Measurements from ENCODE around the gene FTO.

The FTO gene

DNA sequence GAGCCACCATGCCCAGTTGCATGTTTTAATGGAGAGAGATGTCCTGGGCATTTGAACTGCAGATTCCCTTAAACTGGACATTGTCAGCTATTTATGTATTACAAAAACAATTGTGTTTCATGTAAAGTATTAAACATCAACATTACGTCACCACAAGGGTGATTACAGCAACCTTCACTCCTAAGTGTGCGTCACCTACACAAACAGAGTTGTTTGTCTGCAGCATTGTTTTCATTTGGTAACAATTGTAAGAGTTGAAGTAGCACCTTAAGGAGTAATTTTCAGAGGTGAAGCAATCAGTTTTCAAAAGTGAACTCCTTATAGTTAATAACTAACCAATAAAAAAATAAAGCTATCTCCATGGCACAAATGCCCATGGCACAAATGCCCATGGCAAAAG lies 311.2 kb downstream of the FTO start:
- no peak for DNase-seq (ENCODE audit: low spot score)

DNA sequence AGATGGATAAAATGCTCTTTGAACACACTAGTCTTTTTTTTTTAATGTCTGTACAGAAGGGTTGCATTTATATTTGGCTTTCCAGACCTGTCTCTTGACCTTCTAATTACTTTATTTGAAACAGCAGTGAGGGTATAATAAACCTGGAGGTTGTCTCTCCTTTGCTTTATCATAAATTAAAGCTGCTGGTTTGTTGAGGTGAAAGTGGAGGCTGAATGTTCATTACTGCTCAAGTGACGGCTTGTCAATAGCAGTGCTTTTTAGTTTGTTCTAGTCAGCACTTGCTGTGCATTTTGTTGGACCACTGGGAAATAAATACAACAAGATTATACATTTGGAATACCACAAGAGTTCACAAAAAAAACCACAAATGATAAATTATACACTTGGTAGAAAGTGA lies 318.4 kb downstream of the FTO start:
- no peak for DNase-seq (ENCODE audit: low spot score)

DNA sequence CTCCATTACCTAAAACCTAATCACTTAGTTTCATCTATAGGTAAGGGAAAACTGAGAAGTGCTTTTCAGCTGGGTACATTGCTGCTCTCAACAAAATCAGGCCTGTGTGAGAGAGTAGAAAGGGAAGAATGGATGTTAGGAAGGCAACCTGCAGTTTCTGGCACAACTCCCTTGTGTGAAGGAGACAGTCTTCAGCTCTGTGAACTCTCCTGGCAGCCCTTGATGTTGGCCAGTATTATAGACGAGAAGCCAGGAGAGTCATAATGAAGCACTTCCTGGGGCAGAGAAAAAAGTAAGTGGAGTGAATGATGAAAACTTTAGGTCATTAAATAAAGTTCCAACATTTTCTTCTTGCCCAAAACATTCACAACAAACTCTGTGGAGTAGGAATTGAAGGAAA lies 322.5 kb downstream of the FTO start:
- DNase-seq (ENCODE audit: low spot score), result no peak

DNA sequence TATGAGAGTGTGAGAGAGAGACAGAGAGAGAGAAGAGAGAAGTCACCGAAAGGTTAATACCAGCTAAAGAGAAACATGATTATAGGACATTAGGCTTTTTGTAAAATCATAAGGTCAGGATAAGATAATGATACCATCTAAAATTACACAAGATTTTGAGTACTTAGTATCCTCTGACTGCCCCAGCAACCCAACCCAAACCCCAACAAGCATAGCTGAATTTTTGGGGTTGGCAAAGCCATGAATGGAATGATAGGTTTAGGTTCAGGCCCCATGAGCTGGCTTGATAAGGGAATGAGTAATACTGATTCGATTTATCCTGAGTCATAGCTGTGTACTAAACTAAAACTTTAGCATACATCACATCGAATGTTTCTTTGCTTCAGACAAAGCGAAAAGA lies 323.1 kb downstream of the FTO start:
- no peak for DNase-seq (ENCODE audit: low spot score)

DNA sequence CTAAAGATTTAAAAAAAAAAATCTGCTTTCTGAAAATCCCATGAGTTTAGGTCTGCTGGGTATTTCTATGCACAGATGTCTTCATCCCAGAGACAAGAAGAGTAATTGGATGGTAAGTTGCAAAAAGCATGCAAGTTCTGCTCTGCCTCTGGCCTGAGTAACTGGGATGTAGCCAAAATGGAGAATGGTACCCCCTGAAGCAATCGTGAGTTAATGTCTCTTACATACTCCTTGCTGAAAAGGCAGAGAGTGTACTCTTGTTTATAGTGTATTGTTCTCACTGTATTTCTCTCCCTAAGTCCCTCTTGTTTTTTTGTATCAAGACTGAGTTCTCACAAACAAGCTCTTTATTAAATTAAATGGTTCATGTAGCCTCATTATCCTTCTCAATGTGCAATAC lies 323.6 kb downstream of the FTO start:
- DNase-seq (ENCODE audit: low spot score), result no peak

DNA sequence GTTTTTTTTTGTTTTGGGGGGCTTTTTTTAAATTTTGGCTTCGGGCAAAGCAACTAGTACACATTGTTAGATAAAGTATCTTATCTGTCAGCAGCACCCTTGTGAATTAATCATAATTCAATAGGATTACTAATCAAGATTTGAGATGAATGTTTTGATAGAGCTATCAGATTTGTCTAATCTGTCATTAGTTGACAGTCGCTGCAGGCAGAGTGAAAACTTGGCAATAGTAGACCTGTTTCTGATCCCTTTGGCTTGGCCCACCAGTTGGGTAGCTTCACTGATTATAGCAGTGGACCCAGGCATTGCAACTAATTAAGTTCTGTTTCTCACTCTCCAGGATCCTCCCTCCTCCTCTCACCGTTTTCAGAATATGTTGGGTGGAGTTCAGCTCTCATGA lies 324.0 kb downstream of the FTO start:
- DNase-seq (ENCODE audit: low spot score), result no peak

DNA sequence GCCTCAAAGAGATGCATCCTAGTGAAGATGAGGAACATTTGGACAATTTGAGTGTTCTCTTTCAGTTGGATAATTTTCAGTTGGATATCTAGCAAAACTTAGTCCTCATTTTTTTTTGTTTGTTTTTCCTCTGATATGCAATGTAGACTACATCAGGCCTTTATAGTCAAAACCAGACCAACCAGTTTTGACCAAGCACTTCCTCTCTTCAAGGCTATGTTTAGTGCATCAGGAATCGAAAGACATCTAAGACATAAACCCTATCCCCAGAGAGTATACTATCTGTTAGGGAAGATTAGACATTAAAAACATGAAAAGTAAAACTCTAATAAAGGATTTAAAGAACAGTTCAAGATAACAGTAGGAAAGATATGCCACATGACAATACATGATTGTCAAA lies 326.5 kb downstream of the FTO start:
- no peak for DNase-seq (ENCODE audit: low spot score)

DNA sequence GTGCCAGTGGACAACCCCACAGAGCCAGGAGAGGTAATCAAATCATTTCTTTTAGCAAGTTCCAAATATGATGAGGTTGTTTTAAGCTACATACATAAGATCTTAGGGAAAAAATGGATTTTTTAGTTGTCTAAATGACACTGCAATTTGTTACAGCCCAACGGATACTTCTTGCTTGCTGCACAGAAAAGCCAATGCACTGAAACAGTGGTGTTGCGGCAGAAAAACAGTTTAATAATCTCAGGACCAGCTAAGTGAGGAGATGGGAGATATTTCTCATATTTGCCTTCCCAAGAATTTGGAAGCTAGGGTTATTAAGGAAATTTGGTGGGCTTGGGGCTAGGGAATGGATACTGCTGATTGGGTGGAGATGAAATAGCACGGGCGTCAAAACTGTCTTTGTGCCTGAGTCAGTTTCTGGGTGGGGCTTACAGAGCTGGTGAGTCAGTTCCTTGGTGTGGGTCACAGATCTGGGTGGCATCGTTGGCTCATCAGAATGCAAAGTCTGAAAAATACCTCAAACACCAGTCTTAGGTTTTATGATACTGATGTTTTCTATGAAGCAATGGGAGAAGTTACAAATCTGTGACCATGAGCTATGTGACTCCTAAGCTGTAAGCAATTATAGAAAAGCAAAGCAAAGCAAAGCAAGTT lies 327.3 kb downstream of the FTO start:
- DNase-seq (ENCODE audit: low spot score), result no peak

DNA sequence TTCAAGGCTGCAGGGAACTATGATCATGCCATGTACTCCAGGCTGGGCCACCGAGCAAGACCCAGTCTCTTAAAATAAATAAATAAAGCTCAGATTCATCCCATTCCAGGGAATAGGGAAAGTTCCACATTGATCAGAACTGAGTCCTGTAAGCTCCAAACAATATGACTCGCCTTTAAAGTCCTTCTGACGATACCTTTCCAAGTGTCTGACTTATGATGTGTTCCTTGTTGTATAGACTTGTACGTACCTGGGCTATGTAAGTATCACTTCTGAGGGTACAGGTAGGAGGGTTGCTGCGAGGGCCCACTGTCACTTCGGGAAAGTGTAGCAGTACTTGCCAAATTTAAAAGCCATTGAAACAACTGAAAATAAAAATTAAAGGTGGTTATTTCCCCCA lies 329.8 kb downstream of the FTO start:
- no peak for DNase-seq (ENCODE audit: low spot score)

DNA sequence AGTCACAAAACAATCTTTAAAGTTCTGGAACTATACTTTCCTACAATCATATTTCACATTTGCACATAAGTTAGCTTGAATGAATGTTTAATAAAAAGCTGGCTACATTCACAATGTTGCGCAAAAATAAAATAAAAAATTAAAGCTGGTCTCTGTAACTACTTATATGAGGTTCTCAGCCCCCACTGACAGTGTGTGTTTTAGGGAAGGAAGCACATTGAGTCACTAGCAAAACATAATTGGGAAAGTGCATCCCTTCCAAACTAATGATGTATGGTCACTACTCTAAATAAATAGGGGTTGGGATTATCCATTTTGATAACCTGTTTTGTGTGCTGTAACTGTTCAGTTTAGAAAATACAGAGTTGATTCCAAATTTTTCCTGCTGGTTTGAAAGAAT lies 330.7 kb downstream of the FTO start:
- no peak for DNase-seq (ENCODE audit: low spot score)

DNA sequence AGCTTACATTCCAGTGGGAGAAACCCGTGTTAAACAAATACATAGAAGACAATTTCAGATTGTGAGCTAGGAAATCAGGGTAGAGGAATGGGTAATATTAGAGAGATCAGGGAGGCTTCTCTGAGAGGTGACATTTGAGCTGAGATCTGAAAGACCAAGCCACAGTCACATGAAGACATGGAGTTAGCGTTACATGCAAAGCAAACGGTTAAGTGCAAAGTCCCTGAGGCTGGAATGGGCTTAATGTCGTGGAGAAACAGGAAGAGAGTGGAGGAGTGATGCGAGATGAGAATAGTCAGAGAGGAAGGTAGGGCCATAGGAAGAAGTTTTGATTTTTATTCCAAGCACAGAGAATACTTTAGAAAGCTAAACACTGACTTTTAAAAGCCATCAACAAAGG lies 336.5 kb downstream of the FTO start:
- DNase-seq (ENCODE audit: low spot score), result no peak

DNA sequence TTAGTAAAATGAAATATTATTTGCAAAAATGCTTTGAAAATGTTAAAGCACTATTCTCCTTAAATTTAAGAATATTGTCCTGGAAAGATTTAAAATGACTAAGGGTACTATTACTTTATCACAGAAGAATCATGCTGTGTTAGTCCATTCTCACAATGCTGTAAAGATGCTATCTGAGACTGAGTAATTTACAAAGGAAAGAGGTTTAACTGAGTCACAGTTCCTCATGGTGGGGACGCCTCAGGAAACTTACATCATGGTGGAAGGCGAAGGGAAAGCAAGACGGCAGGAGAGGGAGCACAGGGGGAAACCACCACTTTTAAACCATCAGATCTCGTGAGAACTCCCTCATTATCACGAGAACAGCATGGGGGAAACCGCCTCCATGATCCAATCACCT lies 337.0 kb downstream of the FTO start:
- no peak for DNase-seq (ENCODE audit: low spot score)

DNA sequence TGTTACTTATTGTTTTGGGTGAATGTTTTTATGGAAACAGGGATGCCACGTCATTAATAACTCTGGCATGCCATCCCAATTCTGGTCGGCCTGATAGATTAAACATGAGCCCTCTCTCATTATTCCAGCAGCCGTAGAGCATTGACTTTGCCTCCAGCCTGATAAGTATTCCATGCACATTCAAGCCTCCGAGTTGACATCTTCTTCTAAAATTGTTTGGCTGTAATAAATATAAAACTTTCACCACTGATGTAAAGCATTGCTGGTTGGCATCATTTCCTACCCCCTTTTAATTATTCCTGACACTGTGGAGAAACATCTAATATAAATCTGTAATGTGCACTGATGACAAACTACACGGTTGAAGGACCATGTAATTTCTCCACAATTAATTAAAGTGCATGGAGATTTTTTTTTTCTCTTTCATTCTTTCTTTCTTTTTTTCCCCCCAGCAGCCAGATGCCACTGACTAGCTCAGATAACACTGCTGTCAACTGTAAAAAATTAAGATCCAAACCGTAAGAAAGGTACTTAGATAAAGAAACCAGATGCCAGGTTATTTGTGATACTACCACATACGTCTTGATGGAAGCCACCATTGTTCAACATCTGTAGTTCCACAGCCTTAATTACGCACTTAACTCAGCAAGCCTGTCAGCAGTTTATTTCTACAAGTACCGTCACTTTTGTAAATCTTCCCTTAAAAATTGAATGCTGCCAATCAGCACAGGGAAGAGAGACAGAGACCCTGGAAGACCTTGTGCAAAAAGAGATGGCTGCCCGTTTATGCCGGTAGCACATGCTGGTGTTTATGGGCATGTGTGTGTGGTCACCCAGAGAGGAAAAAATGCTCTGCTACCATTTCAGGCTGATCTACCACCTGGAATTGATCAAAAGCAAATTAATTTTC lies 344.9 kb downstream of the FTO start:
- DNase-seq (ENCODE audit: low spot score), result no peak

DNA sequence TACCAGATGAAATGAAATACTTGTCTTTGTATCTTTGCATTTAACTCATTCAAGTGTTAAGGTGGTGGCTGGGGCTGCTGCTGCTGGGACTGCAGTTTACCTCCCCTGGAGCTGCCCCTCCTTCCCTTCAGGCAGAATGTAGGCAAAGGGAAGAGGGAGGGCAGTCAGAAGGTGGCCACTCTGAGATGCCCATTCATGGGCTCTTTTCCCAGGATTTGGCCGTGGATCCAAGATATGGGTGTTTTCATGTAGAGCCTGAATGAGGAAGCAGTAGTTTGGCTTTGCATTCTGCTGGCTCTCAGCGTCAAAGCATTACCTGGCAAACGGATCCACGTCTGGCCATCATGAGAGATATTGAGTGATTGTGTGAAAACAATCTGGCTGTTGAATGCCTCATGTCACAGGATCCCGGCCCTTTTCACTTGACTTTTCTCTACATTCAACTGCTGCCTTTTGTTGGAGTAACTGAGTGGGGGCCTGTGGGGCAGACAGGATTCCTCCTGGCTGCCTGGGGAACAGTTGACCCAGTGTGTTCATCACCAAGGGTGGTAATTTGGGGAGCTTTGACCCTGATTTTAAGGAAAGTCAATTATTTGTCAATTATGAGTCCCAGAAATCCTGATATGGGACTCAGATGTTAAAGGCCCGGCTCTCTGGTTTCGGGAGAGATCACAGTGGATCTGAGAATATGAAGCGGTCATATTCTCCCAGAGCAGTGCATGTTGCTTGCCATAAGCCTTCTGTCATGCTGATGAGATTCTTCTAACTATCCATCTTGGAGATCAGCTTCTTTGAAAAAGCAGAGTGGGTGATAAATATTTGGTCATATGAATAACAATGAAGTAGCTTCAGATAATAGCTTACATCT lies 345.9 kb downstream of the FTO start:
- DNase-seq (ENCODE audit: low spot score), result no peak

DNA sequence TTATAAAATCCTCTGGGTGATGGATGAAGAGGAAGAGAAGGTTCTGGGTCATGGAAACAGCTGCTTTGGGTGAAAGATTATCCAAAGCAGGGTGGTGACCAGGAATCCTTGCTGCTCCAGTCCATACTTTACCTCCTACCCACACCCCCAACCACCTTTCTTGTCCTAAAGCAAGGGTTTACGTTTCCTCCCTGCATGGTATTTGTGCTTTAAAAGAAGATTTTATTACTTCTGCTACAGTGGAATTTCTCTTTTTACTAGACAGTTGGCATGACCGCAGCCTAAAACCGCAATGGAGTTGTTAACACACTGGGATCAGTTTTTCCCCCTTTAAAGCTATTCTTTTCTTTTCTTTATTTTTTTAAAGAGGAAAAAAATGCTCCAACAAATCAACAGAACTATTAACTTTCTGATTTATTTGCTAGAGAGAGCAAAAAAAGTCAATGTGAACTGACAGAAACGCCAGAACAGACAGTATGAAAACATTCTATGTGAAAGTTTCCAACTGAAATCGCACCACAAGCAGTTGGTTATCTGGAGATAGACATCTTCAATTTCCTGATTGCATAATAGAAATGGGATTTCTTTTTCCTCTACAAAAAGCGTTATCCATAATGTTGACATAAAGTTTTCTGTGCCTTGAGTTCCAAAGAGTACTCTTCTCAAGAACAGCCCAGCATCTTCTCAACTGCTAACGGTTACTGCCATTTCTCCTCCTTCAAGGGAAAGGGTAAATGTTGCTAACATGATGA lies 346.7 kb downstream of the FTO start:
- no peak for DNase-seq (ENCODE audit: low spot score)

DNA sequence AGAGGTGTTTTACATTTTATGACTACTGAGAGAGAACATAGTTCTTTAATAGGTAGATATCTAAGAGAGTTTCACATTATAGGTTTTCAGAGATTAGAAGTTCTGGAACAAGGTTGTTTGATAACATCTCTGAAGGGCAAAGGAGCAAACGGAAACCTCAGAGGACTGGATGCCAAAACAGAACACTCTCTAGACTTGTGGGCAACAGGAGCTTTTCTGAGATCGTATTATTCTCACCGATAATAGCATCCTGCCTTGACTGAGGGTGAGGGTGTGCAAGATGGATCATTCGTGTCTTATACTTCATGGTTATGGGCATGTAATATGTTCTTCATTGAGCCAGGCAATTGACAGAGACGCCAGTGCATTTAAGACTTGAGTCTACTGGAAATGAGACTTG lies 347.9 kb downstream of the FTO start:
- no peak for DNase-seq (ENCODE audit: low spot score)

DNA sequence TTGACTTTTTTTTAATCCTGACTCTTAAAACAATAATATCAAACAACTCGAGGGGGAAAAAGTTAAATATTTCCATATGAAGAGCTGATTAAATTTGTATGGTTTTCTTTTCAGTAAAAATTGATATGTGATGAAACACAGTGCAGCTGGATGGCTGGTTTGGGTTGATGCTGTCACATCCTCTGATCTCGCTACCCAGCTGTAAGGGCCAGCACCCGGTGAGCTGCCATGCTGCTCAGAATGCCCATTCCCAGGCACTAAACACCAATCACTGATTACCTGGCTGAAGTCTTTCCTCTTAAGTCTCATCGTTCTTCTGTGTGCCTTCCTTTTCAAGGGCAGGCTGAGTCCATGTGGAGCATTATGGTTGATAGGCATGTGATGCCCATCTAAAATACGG lies 348.3 kb downstream of the FTO start:
- DNase-seq (ENCODE audit: low spot score), result no peak

DNA sequence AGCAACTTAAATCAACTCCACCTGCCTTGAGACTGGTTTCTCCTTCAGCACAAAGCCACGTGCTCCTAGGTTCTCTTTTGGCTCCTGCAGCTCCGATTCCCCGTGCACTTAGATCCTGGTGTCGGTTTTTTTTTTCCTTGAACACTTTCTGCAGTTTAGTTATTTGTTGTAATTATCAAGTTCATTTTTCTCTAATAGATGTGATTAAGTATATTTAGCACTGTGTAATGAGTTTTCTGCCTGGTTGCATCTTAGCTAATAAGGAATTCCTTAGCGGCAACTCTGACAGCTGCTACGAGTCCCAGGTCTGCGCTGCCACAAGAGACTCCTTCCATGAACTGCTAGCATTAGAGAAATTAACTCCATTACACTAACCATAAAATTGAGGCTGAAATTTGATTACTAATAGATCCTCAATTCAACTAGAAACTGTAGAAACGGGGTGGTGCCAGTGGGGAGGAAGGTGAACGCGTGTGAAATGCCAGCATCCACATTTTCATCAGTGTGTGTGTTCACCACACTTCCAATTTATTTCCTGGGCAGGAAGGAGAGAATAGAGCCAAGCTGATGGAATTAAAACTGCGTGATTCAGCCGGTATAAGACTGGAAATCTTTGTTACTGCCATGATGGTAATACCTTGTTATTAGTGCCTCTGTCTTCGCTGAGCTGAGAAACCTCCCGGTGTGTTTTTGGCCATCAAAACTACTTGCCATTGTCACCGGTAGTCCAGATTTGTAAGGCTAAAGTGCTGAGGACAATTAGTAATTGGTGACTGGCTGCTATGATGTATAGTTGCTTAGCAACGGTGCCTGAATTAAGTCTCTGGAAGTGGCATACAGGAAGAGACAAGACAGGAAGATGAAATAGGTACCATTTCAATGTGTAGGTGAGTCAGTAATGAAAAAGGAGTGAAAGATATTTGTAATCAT lies 350.2 kb downstream of the FTO start:
- no peak for DNase-seq (ENCODE audit: low spot score)

DNA sequence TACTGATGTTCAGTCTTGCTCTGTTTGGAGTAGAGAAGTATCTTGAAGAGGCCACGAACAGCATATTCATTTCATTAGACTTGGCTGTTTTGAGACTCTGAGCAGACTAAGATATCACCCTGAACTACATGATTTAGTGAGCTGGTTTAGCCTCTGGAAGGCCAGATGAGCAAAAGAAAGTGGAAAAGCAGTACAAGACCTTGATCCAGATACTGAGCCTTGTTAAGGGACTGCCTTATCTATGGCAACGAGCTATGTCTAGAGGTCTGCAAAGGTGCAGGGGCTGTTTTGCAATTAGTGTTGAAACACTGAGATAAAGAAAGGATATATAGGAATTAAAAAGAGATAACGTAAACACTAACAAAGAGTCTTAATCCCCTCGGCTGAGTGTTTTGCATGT lies 351.2 kb downstream of the FTO start:
- no peak for DNase-seq (ENCODE audit: low spot score)

DNA sequence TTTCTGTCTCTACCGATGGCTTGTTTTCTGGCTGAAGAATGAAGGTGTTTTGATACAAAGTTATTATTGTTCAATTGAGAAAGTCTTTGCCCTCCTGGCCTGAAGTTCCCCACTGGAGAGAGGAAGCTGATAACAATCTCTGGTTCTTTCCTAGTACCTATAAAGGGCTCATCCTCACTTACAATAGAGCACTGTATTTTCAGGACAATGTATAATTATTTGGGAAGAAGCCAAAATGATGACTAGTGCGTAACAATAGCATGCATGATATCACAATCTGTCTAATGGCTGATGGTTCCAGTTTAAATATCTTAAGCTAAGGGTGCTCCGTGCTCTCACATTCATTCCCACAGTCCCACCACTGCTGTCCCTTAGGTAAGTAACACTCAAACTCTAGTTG lies 351.9 kb downstream of the FTO start:
- DNase-seq (ENCODE audit: low spot score), result no peak

DNA sequence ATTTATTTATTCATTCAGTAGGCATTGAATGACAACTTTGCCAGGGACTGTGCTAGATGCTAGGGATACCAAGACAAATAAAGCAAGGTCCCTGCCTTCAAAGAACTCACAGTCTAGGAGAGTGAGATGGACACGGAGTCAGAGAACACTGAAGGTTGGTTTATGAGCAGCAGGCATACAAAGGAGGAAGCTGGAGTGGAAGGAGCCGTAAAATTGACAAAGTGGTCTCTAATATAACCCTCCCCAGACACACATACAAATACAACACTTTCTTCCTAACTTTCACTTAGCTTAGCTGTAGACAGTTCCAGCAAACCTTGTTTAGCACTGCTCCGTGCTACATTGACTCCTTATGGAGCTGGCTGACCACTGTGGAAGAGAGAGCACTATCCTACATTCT lies 353.0 kb downstream of the FTO start:
- no peak for DNase-seq (ENCODE audit: low spot score)
